ENCODE measurements around the gene PHF5A. TPM values are rescaled to one million over a fixed set of nuclear protein-coding genes. Genes with fewer than 3 reads are reported as not detected.

Gene PHF5A
- total RNA-seq, 1 donor from 2014 or later = 32.9 TPM

DNA sequence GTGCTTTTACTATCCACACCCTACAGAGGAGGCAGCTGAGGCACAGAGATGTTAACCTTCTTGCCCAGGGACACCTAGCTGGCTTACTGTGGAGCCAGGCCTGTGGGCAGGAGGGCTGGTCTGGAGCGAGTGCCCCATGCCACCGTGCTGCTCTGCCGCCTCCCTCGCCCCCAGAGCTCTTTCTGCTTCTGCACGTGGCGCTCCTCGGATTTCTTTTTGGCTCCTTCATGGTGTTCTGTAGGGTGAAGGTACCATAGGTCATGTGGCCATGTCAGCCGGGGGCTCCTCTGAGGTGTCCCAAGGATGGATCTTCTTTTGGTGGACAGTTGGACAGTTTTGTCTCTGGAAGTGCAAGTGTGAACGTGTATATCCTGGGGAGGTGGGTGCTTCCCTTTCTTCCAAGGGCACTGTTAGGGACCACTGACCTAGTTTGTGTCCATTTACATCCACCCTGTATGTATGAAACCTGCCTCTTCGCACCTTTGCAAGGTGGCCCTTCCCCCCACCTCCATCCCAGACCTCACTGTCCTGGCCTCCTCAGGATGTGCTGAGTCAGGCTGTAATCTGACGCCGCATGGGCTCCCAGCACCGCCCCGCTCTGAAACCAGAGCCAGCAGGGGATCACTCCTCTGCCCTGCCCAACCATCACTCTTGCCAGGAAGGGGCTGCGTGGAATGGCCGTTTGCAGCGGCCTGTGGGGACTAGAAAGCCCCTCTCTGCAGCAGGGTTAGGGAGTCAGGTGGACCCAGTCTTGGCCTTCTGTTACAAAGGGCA, 44.1 kb upstream of the PHF5A start:
- Histone ChIP-seq H3K4me1 (no peaks in the 10 kb centered on the region), H3K27me3 (no peaks in the 10 kb centered on the region), H3K27ac (no peak overlapping the region), H3K9me3 (no peaks in the 10 kb centered on the region), H3K4me3 (no peak overlapping the region), H3K36me3 (peaks cover 93% of the 10 kb centered on the region)
- ATAC-seq = no peak
- no peak for DNase-seq
- intact Hi-C loops (cut with DNase I) = no loop called here
- TF ChIP-seq, protein P1, sequence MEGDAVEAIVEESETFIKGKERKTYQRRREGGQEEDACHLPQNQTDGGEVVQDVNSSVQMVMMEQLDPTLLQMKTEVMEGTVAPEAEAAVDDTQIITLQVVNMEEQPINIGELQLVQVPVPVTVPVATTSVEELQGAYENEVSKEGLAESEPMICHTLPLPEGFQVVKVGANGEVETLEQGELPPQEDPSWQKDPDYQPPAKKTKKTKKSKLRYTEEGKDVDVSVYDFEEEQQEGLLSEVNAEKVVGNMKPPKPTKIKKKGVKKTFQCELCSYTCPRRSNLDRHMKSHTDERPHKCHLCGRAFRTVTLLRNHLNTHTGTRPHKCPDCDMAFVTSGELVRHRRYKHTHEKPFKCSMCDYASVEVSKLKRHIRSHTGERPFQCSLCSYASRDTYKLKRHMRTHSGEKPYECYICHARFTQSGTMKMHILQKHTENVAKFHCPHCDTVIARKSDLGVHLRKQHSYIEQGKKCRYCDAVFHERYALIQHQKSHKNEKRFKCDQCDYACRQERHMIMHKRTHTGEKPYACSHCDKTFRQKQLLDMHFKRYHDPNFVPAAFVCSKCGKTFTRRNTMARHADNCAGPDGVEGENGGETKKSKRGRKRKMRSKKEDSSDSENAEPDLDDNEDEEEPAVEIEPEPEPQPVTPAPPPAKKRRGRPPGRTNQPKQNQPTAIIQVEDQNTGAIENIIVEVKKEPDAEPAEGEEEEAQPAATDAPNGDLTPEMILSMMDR (IDR thresholded peaks at IDR 0.05) = no peak

DNA sequence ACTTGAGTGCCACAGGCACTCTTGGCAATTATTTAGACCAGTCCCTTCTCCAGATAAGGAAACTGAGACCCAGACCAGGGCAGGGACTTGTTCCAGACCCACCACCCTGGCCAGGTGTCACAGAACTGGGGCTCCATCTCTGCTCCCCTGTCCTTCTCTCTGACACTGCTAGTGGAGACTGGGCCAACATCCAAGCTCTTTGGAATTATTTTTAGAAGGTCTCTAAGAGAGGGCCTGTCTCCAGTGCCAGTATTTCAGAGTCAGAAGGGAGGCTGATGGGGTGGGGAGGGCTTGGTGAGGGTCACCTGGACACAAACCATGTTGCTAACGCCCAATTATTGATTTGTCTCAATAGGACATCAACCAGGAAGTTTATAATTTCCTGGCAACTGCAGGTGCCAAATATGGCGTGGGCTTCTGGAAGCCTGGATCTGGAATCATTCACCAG, 43.1 kb upstream of the PHF5A start:
- H3K9me3 ChIP-seq = no peaks in the 10 kb centered on the region
- H3K36me3 ChIP-seq = peaks cover 87% of the 10 kb centered on the region
- TF ChIP-seq, protein P1 (IDR thresholded peaks at IDR 0.05) = no peak
- no peak overlapping the region for H3K27ac ChIP-seq
- H3K4me3 ChIP-seq = no peak overlapping the region
- intact Hi-C loops (cut with DNase I) = no loop called here
- ATAC-seq = no peak
- no peak for DNase-seq
- no peaks in the 10 kb centered on the region for H3K27me3 ChIP-seq
- no peaks in the 10 kb centered on the region for H3K4me1 ChIP-seq

DNA sequence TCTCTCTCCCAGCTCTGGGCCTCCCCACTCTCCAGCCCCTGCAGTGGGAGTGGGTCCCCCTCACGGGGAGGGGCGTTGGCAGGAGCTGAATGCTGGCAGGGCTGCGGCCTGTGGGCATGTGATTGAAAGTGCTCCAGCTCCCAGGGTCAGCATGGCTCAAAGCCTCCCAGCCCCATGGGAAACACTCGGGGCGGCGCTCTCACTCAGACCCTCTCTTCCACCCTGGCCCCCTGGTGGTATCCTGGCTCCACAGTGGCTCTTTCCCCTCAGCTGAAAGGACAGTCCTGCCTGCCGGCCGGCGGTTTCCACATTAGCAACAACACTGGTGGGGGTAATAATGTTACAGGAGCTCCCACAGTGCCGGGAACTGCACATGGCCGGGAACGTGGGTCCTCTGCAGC, 40.3 kb upstream of the PHF5A start:
- Histone ChIP-seq H3K4me3 (no peak overlapping the region), H3K27me3 (no peaks in the 10 kb centered on the region), H3K4me1 (no peaks in the 10 kb centered on the region), H3K9me3 (no peaks in the 10 kb centered on the region), H3K36me3 (peaks cover 72% of the 10 kb centered on the region), H3K27ac (no peak overlapping the region)
- TF ChIP-seq, protein P1 (IDR thresholded peaks at IDR 0.05) = no peak
- intact Hi-C loops (cut with DNase I) = no loop called here
- DNase-seq = no peak
- no peak for ATAC-seq

DNA sequence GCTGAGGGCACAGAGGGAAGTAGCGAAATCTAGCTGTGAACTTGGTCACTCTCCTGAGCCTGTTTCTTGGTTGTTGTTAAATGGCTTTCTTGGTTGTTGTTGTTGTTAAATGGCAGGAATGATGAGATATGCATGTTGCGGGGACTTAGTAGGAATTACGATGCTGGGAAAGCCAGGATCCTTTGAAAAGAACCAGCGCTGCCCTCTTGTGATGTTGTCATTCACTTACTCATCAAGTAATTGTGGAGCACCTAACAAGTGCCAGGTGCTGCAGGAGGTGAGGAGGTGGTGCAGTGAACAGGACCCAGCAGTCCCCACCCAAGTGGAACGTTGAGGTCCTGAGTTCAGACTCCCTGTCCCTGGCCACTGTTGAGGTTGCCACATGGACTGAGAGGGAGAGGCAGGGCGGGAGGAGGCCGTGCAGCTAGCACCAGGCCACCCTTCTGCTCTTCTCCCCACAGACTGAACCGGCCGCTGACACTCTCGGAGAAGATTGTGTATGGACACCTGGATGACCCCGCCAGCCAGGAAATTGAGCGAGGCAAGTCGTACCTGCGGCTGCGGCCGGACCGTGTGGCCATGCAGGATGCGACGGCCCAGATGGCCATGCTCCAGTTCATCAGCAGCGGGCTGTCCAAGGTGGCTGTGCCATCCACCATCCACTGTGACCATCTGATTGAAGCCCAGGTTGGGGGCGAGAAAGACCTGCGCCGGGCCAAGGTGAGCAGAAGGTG, 39.0 kb upstream of the PHF5A start:
- H3K36me3 ChIP-seq = peaks cover 70% of the 10 kb centered on the region
- ATAC-seq (no peak), DNase-seq (no peak)
- no peaks in the 10 kb centered on the region for H3K9me3 ChIP-seq
- no peak overlapping the region for H3K27ac ChIP-seq
- H3K27me3 ChIP-seq = no peaks in the 10 kb centered on the region
- no peaks in the 10 kb centered on the region for H3K4me1 ChIP-seq
- TF ChIP-seq, protein P1 (IDR thresholded peaks at IDR 0.05) = no peak
- intact Hi-C loops (cut with DNase I) = no loop called here
- H3K4me3 ChIP-seq = no peak overlapping the region

DNA sequence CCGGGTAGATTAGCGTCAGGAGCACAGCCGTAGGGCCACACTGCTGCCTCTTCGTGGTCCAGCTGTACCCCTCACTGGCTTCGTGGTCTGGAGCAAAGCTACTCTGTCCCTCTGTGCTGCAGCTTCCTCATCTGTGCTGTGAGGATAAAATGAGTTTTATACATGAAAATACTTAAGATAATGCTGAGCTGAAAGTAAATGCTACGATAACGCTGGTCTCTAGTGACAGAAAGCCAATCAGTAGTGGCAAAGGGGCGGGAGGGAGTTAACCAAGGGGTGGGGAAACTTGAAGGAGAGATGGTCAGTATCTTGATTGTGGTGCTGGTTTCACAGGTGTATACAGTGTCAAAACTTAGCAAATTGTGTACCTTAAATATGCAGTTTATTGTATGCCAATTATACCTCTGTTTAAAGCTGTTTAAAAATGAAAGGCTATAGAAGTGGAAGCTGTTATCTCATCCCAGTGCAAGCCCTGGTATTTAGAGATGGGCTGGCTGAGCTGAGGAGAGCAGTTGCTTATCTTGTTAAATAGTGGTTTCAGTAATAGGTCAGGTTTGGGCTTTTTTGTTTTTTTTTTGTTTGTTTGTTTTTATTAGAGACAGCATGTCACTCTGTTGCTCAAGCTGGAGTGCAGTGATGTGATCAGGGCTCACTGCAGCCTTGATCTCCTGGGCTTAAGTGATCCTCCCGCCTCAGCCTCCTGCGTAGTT, 37.2 kb upstream of the PHF5A start:
- peaks cover 71% of the 10 kb centered on the region for H3K36me3 ChIP-seq
- no peaks in the 10 kb centered on the region for H3K4me1 ChIP-seq
- ATAC-seq (no peak), DNase-seq (no peak)
- TF ChIP-seq, protein P1 (IDR thresholded peaks at IDR 0.05) = no peak
- no peak overlapping the region for H3K27ac ChIP-seq
- no peak overlapping the region for H3K4me3 ChIP-seq
- intact Hi-C loops (cut with DNase I) = no loop called here
- no peaks in the 10 kb centered on the region for H3K27me3 ChIP-seq
- H3K9me3 ChIP-seq = no peaks in the 10 kb centered on the region
